Lung (tissue), 12 donors: ENCODE measurements around the gene TFB2M. TPM values are rescaled to one million over a fixed set of nuclear protein-coding genes. Genes with fewer than 3 reads are reported as not detected.

Experiments used
- ATAC-seq: fragments of 200-7000 bp; cut with Tn5 transposase; one replicate; pipeline ENCODE4 v1.9.1; 2020; ENCODE audit warnings: moderate number of reproducible peaks; ENCODE audit not compliant: insufficient read depth, low FRiP score
- DNase-seq, 3 donors: peaks; one replicate each; pipeline ENCODE4 v3.0.0-alpha.2; 2013 to 2017
- H3K27ac ChIP-seq, 2 donors: one replicate each; pipeline ENCODE4 v1.5.1; 2013; ENCODE audit warnings: mild to moderate bottlenecking in 2 of 2, moderate library complexity in 2 of 2, control low read depth in 1 of 2, inconsistent platforms in 1 of 2, low read depth in 1 of 2, low read length in 1 of 2
- H3K27me3 ChIP-seq, 3 donors: one replicate each; pipeline ENCODE4 v1.5.1; 2013; ENCODE audit warnings: low read length in 2 of 3; ENCODE audit not compliant: control insufficient read depth in 3 of 3, insufficient read depth in 3 of 3
- H3K36me3 ChIP-seq, 4 donors: one replicate each; pipeline ENCODE4 v1.5.1; 2013; ENCODE audit warnings: low read length in 4 of 4, mild to moderate bottlenecking in 1 of 4, moderate library complexity in 1 of 4; ENCODE audit not compliant: control insufficient read depth in 4 of 4, insufficient read depth in 4 of 4
- H3K4me1 ChIP-seq, 5 donors: one replicate each; pipeline ENCODE4 v1.5.1; 2013; ENCODE audit warnings: low read length in 5 of 5, mild to moderate bottlenecking in 2 of 5, moderate library complexity in 1 of 5; ENCODE audit not compliant: control insufficient read depth in 5 of 5, insufficient read depth in 5 of 5
- H3K4me3 ChIP-seq: one replicate; pipeline ENCODE4 v1.5.1; 2013; ENCODE audit warnings: mild to moderate bottlenecking, control low read depth, moderate library complexity
- H3K9ac ChIP-seq, 2 donors: one replicate each; pipeline ENCODE4 v1.5.1; 2013; ENCODE audit warnings: low read length in 2 of 2, control low read depth in 1 of 2; ENCODE audit not compliant: insufficient read depth in 1 of 2
- H3K9me3 ChIP-seq, 4 donors: one replicate each; pipeline ENCODE4 v1.5.1; 2013; ENCODE audit warnings: low read length in 3 of 4, mild to moderate bottlenecking in 1 of 4, moderate library complexity in 1 of 4; ENCODE audit not compliant: control insufficient read depth in 4 of 4, insufficient read depth in 3 of 4
- WGBS, 2 donors: extraction: QIAGEN DNeasy Blood & Tissue Kit; methylation state at CpG; one replicate each; pipeline ENCODE4 v1.1.7; 2013; 5-methylcytosine and 5-hydroxymethylcytosine counted together
- polyA plus RNA-seq, 2 donors: library from polyadenylated mRNA; stranded (reverse); fragments of 200-250 nt; gene quantifications; one replicate each; pipeline ENCODE4 v1.2.1, GENCODE V29; 2013
- total RNA-seq, 2 donors: library from RNA; depleted of rRNA in 1 of 2; stranded (reverse); fragments of >200 nt in 1 of 2; gene quantifications; one replicate each; pipeline ENCODE4 v1.2.1, GENCODE V29; 2014 to 2021
- TF ChIP-seq, protein P1 (sequence below): IDR thresholded peaks from 2 replicates; pipeline ENCODE4 v1.5.1; 2012; ENCODE audit warnings: mild to moderate bottlenecking; ENCODE audit errors: control extremely low read depth, extremely low read depth
- donor health status: control.
- donor health status: control.
- donor health status: Bipolar disorder and iron deficiency.
- donor health status: healthy.
- donor health status: DM: yes; HTN: yes; CAD: no.

TFB2M gene
- total and polyA plus RNA-seq, 4 donors = 5.5 to 13.3 (median 10.8) TPM

DNA sequence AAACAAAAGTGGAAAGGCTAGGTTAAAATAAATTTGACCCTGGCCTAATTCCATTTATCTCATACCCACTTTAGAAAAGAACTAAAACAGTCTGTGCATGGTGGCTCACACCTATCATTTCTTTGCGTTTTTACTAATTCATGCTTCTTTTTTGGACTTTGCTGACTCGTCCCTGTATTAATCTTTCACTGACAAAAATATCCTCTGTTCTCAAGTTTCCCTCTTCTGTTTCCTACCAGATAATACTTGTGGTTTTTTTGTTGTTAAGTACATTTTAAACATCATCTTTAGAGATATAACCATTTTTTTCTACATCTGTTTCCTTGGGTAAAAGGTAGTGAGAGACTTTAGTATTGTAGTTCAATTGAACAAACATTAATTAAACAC lies 11.7 kb upstream of the TFB2M start:
- Histone ChIP-seq H3K4me1 (peaks cover 0 to 7% (median 3%) of the 10 kb centered on the region in 5 donors), H3K9ac (no peak overlapping the region), H3K36me3 (no peaks in the 10 kb centered on the region), H3K27ac (no peak overlapping the region), H3K9me3 (no peaks in the 10 kb centered on the region), H3K4me3 (no peak overlapping the region), H3K27me3 (no peaks in the 10 kb centered on the region)
- no peak for ATAC-seq
- TF ChIP-seq, protein P1, sequence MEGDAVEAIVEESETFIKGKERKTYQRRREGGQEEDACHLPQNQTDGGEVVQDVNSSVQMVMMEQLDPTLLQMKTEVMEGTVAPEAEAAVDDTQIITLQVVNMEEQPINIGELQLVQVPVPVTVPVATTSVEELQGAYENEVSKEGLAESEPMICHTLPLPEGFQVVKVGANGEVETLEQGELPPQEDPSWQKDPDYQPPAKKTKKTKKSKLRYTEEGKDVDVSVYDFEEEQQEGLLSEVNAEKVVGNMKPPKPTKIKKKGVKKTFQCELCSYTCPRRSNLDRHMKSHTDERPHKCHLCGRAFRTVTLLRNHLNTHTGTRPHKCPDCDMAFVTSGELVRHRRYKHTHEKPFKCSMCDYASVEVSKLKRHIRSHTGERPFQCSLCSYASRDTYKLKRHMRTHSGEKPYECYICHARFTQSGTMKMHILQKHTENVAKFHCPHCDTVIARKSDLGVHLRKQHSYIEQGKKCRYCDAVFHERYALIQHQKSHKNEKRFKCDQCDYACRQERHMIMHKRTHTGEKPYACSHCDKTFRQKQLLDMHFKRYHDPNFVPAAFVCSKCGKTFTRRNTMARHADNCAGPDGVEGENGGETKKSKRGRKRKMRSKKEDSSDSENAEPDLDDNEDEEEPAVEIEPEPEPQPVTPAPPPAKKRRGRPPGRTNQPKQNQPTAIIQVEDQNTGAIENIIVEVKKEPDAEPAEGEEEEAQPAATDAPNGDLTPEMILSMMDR = no peak
- 28 to 48% methylated on average over 2 of the region's 2 CpGs for WGBS, 2 donors
- DNase-seq = no peak

DNA sequence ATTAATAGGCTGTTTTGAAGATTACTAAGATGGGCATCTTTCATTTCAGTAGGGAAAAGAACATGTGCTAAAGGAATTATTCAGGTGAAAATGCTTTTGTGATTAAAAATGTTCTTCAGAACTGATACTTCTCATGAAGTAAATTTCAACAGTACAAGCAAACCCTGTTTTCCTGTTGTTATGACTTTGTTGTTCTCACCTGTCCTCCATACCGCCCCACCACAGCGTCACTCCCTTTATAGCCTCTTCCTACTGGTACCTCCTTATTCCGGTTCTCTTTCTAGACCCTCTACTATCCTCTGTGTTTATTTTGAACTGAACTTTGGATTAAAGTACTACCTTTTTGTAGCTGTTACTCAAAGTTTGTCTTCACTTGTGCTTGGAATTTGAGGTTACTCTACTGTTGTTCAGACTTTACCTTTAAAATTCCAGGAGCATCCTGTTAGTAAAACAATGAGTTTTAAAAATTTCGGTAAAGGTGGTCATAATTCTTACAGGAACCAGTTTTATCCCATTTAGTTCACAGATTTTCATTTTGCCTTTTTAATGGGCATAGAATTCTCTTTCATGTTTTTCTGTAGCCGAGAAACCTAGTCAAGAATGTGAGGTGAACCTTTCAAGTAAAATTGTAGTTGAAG lies 11.1 kb upstream of the TFB2M start:
- peaks cover 0 to 8% (median 2%) of the 10 kb centered on the region in 5 donors for H3K4me1 ChIP-seq
- 44 to 67% methylated on average over 5 of the region's 5 CpGs for WGBS, 2 donors
- ATAC-seq (no peak), DNase-seq (no peak)
- H3K4me3 ChIP-seq = no peak overlapping the region
- no peak overlapping the region for H3K9ac ChIP-seq
- no peak overlapping the region for H3K27ac ChIP-seq
- TF ChIP-seq, protein P1 = no peak
- no peaks in the 10 kb centered on the region for H3K36me3 ChIP-seq
- no peaks in the 10 kb centered on the region for H3K27me3 ChIP-seq
- no peaks in the 10 kb centered on the region for H3K9me3 ChIP-seq

DNA sequence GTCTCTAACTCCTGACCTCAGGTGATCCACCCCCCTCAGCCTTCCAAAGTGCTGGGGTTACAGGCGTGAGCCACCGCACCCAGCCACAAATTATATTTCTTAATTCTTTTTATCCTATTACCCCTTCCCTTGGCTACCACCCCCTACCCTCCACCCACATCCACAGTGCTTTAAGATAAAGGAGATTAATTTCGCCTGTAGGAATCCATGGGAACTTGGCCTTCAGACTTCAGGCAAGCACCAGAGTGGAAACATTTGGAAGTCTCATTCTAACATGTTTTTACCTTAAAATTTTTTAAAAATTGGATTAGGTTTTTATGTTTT lies 10.6 kb upstream of the TFB2M start:
- ATAC-seq (no peak), DNase-seq (no peak)
- no peaks in the 10 kb centered on the region for H3K27me3 ChIP-seq
- H3K9me3 ChIP-seq = no peaks in the 10 kb centered on the region
- H3K4me3 ChIP-seq = no peak overlapping the region
- peaks cover 0 to 8% (median 2%) of the 10 kb centered on the region in 5 donors for H3K4me1 ChIP-seq
- H3K9ac ChIP-seq = no peak overlapping the region
- 85 to 91% methylated on average over 3 of the region's 3 CpGs for WGBS, 2 donors
- H3K27ac ChIP-seq = no peak overlapping the region
- no peaks in the 10 kb centered on the region for H3K36me3 ChIP-seq
- TF ChIP-seq, protein P1 = no peak

GRCh38 chr1:246573491-246573890 lies 7.4 kb upstream of the TFB2M start:
- Histone ChIP-seq H3K27me3 (no peaks in the 10 kb centered on the region), H3K9me3 (no peaks in the 10 kb centered on the region), H3K4me1 (peaks cover 0 to 8% (median 0%) of the 10 kb centered on the region in 5 donors), H3K36me3 (no peaks in the 10 kb centered on the region), H3K4me3 (no peak overlapping the region), H3K27ac (peak overlapping the region in 1 of 2 donors; percentile 26), H3K9ac (no peak overlapping the region)
- ATAC-seq (no peak), DNase-seq (no peak)
- WGBS, 2 donors = 22 to 46% methylated on average over 6 of the region's 6 CpGs
- TF ChIP-seq, protein P1 = no peak
